HG03521 (cell line): Measurements from ENCODE around the gene ILF3.
A peak's percentile ranks its signal among the peaks of the same experiment; 100 is the strongest.

Experiments used
- ATAC-seq: cut with Tn5 transposase; IDR thresholded peaks from one replicate; pipeline ENCODE4 v1.9.1; 2021; ENCODE audit warnings: mild to moderate bottlenecking, moderate library complexity; ENCODE audit not compliant: unreplicated experiment

The ILF3 gene

GRCh38 chr19:10653732-10654609 lies at the start of gene ILF3:
TSS of gene ILF3 (plus strand) at chr19:10654346. CDS start at chr19:10670606, 16,260 bp downstream.
- ATAC-seq: peak; percentile 69

GRCh38 chr19:10604460-10604980 lies 49.6 kb upstream of the ILF3 start:
- no peak for ATAC-seq

- ATAC-seq: no peak
Measured at GRCh38 chr19:10611907-10612306, 42.2 kb upstream of the ILF3 start.

GRCh38 chr19:10612499-10613119 lies 41.5 kb upstream of the ILF3 start:
- ATAC-seq: no peak

- ATAC-seq: no peak
Measured at GRCh38 chr19:10615429-10616023, 38.6 kb upstream of the ILF3 start.

GRCh38 chr19:10617409-10618121 lies 36.6 kb upstream of the ILF3 start:
- no peak for ATAC-seq

- no peak for ATAC-seq
Measured at GRCh38 chr19:10618846-10619245, 35.3 kb upstream of the ILF3 start.

- ATAC-seq: no peak
Measured at GRCh38 chr19:10620786-10621185, 33.4 kb upstream of the ILF3 start.

- no peak for ATAC-seq
Measured at GRCh38 chr19:10621966-10622365, 32.2 kb upstream of the ILF3 start.

- no peak for ATAC-seq
Measured at GRCh38 chr19:10624585-10624984, 29.6 kb upstream of the ILF3 start.

- no peak for ATAC-seq
Measured at GRCh38 chr19:10625003-10625761, 29.0 kb upstream of the ILF3 start, which contains the start of gene SLC44A2. TSS of gene SLC44A2 (plus strand) at chr19:10625553. CDS start at chr19:10625634, 81 bp downstream.

GRCh38 chr19:10625762-10626138 lies 28.4 kb upstream of the ILF3 start:
- no peak for ATAC-seq

GRCh38 chr19:10631874-10632273 lies 22.3 kb upstream of the ILF3 start:
- no peak for ATAC-seq

- ATAC-seq: no peak
Measured at GRCh38 chr19:10634430-10634829, 19.7 kb upstream of the ILF3 start.

- ATAC-seq: no peak
Measured at GRCh38 chr19:10634963-10635362, 19.2 kb upstream of the ILF3 start.

GRCh38 chr19:10636304-10636972 lies 17.7 kb upstream of the ILF3 start:
- no peak for ATAC-seq

- ATAC-seq: no peak
Measured at GRCh38 chr19:10637894-10638293, 16.3 kb upstream of the ILF3 start.

GRCh38 chr19:10639836-10640235 lies 14.3 kb upstream of the ILF3 start:
- no peak for ATAC-seq

- no peak for ATAC-seq
Measured at GRCh38 chr19:10640361-10640760, 13.8 kb upstream of the ILF3 start.

- ATAC-seq: no peak
Measured at GRCh38 chr19:10641248-10641647, 12.9 kb upstream of the ILF3 start.
